ENCODE data around the gene ALOX12B. TPM values are rescaled to one million over a fixed set of nuclear protein-coding genes. Genes with fewer than 3 reads are reported as not detected.

The ALOX12B gene
- total and polyA plus RNA-seq, 2 of the 8 experiments (the other 6 are each of a cell fraction or from before 2014, with no cell fraction given), result 0.86 TPM; not detected in 1

DNA sequence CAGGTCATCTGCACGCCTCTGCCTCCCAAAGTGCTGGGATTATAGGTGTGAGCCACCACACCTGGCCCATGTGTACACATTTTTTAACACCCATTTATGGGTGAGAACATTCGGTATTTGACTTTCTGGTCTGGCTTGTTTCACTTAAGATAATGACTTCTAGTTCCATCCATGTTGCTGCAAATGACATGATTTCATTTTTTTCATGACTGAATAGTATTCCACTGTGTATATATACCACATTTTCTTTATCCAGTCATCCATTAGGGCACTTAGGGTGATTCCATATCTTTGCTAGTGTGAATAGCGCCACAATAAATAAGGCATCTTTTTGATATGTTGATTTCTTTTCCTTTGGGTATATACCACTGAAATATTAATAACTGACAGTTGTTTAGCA, 5.6 kb downstream of the ALOX12B start (continued):
- no peak for TF ChIP-seq CHD7 (IDR thresholded peaks at IDR 0.05; ENCODE audit: insufficient replicate concordance, low read length)
